ENCODE data around the gene MILR1.
A peak's percentile ranks its signal among the peaks of the same experiment; 100 is the strongest.

Gene MILR1

GRCh38 chr17:64504769-64505339, 55.9 kb downstream of the MILR1 start:
- no peak for DNase-seq

GRCh38 chr17:64505340-64506200, 56.7 kb downstream of the MILR1 start:
- DNase-seq, result peak; percentile 64

GRCh38 chr17:64506201-64506575, 57.3 kb downstream of the MILR1 start, which contains the start of gene DDX5:
Gene DDX5 (minus strand): TSS chr17:64506289. CDS start chr17:64506119, 170 bp downstream.
- peak; percentile 96 for DNase-seq

DNA sequence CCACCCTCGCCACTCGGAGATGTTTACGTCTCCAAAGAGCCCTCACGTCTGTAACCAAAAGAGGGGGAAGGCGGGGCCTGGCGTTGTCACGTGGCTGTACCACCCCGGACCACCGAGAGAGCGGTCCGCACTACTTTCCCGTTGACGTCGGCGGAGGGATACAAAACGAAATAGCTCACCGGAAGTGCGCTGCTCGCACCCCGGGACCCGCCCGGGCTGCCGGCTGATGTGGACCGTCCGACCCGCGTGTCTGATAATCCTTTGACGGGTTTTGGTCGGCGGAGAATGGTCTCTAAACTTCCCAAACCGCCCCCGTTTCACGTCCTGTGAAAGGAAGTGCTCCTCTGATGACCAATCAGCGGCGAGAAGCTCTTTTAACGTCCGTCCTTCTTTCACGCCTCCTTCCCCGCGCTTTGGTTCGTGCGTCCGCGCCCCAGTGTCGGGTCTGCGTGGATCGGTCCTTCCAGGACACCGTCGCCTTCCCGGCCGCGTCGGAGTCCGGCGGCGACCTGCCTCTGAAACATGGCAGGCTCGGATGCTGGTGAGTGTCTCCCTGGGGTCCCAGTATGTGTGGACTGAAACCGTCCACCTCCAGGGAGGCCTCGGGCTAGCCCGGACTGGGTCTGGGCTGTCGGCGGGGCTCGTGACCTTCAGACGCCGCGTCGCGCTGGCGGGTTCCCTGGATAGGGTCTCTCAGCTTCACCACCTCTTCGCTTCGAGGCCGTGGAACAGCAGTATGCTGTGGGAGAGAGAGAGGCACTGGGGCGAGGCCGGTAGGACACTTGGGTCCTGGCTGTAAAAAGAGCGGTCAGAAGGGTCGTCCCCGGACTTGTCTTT, 57.9 kb downstream of the MILR1 start, which contains the start of gene CEP95:
Gene CEP95, plus strand, starts transcription at position 402 of the 837 bp plus-strand sequence. Its CDS starts 121 bp downstream, at position 523.
- DNase-seq, result peak; percentile 96

DNA sequence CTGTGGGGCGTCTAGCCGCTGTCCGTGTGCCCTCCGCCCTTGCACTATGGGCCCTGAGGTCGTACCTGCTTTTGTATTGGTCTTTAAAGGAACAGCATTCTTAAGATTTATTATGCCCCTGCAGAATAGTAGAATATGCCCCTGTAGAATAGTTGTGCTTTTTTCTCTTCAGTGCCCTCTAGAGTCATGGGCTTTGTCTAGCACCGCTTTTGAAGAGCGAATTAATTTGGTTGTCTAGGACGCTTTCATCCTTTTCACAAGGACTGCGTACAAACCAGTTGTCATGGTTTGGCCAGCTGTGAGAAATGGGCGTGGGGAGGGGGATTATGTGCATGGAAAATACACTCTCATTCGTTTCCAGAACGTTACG, 58.5 kb downstream of the MILR1 start:
- peak; percentile 81 for DNase-seq

DNA sequence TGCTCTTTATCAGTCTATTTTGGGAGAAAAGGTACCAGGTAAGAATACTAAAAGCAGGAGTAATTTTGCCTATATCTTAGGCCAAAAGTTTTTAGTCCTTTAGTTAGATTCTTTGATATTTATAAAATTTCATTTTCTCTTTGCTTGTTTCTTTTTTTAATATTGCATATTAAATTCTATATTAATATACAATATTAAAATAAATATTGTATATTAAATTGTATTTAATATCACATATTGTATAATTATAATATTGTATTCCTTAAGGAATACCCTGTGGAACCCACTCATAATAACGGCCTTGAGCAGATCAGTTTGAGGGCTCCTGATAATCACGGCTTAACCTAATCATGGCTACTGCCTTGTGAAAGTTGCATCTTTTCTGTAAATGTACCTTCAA, 59.8 kb downstream of the MILR1 start:
- DNase-seq, result no peak

DNA sequence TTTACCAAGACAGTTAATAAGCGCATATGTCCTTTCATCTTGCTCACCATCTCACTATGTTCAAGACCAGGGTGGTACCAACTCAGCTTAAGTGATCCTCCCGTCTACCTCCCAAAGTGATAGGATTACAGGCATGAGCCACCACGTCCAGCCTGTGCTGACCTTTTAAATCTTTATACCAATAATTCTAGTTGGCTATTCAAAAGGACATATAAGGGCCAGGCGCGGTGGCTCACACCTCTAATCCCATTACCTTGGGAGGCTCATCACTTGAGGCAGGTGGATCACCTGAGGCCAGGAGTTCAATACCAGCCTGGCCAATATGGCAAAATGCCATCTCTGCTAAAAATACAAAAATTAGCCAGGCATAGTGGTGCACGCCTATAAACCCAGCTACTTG, 60.3 kb downstream of the MILR1 start:
- no peak for DNase-seq

GRCh38 chr17:64515419-64515818, 66.5 kb downstream of the MILR1 start:
- no peak for DNase-seq

- no peak for DNase-seq
Measured at GRCh38 chr17:64515829-64516228, 66.9 kb downstream of the MILR1 start.

Measured in NCI-H1694 (cell line).